ENCODE measurements around the gene DNAH6.
A peak's percentile ranks its signal among the peaks of the same experiment; 100 is the strongest.

The DNAH6 gene

GRCh38 chr2:84687498-84688149 is 171.3 kb downstream of the DNAH6 start:
- DNase-seq (ENCODE audit: low spot score): no peak

- no peak for DNase-seq (ENCODE audit: low spot score)
Observed at GRCh38 chr2:84690225-84690624, 173.9 kb downstream of the DNAH6 start.

- peak; percentile 63 for DNase-seq (ENCODE audit: low spot score)
Observed at GRCh38 chr2:84694088-84694622, 177.9 kb downstream of the DNAH6 start.

GRCh38 chr2:84697895-84698294 is 181.6 kb downstream of the DNAH6 start:
- DNase-seq (ENCODE audit: low spot score): no peak

- DNase-seq (ENCODE audit: low spot score): no peak
Observed at GRCh38 chr2:84700006-84700405, 183.7 kb downstream of the DNAH6 start.

- DNase-seq (ENCODE audit: low spot score): no peak
Observed at GRCh38 chr2:84701880-84702279, 185.6 kb downstream of the DNAH6 start.

- no peak for DNase-seq (ENCODE audit: low spot score)
Observed at GRCh38 chr2:84702941-84703340, 186.6 kb downstream of the DNAH6 start.

- no peak for DNase-seq (ENCODE audit: low spot score)
Observed at GRCh38 chr2:84703831-84704230, 187.5 kb downstream of the DNAH6 start.

- no peak for DNase-seq (ENCODE audit: low spot score)
Observed at GRCh38 chr2:84704505-84705244, 188.4 kb downstream of the DNAH6 start.

GRCh38 chr2:84705858-84706257 is 189.6 kb downstream of the DNAH6 start:
- no peak for DNase-seq (ENCODE audit: low spot score)

- DNase-seq (ENCODE audit: low spot score): no peak
Observed at GRCh38 chr2:84708442-84708841, 192.1 kb downstream of the DNAH6 start.

- DNase-seq (ENCODE audit: low spot score): no peak
Observed at GRCh38 chr2:84711651-84712050, 195.4 kb downstream of the DNAH6 start.

- DNase-seq (ENCODE audit: low spot score): no peak
Observed at GRCh38 chr2:84713441-84713840, 197.1 kb downstream of the DNAH6 start.

- DNase-seq (ENCODE audit: low spot score): no peak
Observed at GRCh38 chr2:84716564-84716963, 200.3 kb downstream of the DNAH6 start.

GRCh38 chr2:84717302-84717701 is 201.0 kb downstream of the DNAH6 start:
- no peak for DNase-seq (ENCODE audit: low spot score)

GRCh38 chr2:84719434-84719833 is 203.1 kb downstream of the DNAH6 start:
- DNase-seq (ENCODE audit: low spot score): no peak

- DNase-seq (ENCODE audit: low spot score): no peak
Observed at GRCh38 chr2:84723831-84724230, 207.5 kb downstream of the DNAH6 start.

- DNase-seq (ENCODE audit: low spot score): no peak
Observed at GRCh38 chr2:84725717-84726116, 209.4 kb downstream of the DNAH6 start.

GRCh38 chr2:84727315-84727714 is 211.0 kb downstream of the DNAH6 start:
- no peak for DNase-seq (ENCODE audit: low spot score)

- DNase-seq (ENCODE audit: low spot score): no peak
Observed at GRCh38 chr2:84729224-84729623, 212.9 kb downstream of the DNAH6 start.

- no peak for DNase-seq (ENCODE audit: low spot score)
Observed at GRCh38 chr2:84731185-84731584, 214.9 kb downstream of the DNAH6 start.

- no peak for DNase-seq (ENCODE audit: low spot score)
Observed at GRCh38 chr2:84732897-84733778, 216.8 kb downstream of the DNAH6 start.
